Stimulated activated CD8-positive, alpha-beta memory T cell treated with anti-CD3 and anti-CD28 coated beads, Interleukin-4, amount 100 ng/mL, for 48 hours (primary cell): Measurements from ENCODE around the gene SLC9A4.
"Not testable (repeated sequence)": the region's sequence is repeated elsewhere in the genome, so short reads cannot be mapped to it uniquely, and the experiment has no call there.

Source experiments
- DNase-seq: peaks from one replicate; pipeline ENCODE4 v3.0.0-alpha.2; 2020

Gene SLC9A4

GRCh38 chr2:102562542-102562941, 89.5 kb downstream of the SLC9A4 start:
- not testable (repeated sequence) for DNase-seq

GRCh38 chr2:102575888-102576287, 102.9 kb downstream of the SLC9A4 start:
- DNase-seq, result no peak

GRCh38 chr2:102578376-102578775, 105.3 kb downstream of the SLC9A4 start:
- DNase-seq, result no peak

- DNase-seq, result no peak
These were observed 108.9 kb downstream of the SLC9A4 start for GRCh38 chr2:102581911-102582310.

- DNase-seq, result no peak
These were observed 109.8 kb downstream of the SLC9A4 start for GRCh38 chr2:102582845-102583244.
